Measurements from ENCODE around the gene REL.
"Not testable (repeated sequence)": the region's sequence is repeated elsewhere in the genome, so short reads cannot be mapped to it uniquely, and the experiment has no call there.

REL gene

DNA sequence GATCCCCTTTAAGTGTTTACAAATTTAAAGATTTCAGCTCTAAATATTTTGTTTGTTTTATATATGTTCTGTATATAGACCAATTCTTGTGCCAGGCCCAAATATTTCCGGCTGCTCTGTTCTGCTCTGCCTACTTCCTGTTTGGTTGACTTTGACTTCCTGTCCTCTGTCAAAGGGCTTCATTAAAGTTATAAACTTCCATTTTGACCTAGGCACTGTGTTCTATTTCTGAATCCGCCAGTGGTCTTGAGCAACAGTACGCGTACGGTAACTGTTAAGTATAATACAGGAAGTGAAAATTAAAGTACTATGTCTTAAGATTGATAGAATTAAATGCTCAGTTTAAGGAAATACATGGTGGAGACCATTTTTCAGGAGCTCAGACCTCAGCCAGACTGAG is 13.5 kb upstream of the REL start:
- FAIRE-seq (no peak), DNase-seq (ENCODE audit: low spot score) (no peak)

DNA sequence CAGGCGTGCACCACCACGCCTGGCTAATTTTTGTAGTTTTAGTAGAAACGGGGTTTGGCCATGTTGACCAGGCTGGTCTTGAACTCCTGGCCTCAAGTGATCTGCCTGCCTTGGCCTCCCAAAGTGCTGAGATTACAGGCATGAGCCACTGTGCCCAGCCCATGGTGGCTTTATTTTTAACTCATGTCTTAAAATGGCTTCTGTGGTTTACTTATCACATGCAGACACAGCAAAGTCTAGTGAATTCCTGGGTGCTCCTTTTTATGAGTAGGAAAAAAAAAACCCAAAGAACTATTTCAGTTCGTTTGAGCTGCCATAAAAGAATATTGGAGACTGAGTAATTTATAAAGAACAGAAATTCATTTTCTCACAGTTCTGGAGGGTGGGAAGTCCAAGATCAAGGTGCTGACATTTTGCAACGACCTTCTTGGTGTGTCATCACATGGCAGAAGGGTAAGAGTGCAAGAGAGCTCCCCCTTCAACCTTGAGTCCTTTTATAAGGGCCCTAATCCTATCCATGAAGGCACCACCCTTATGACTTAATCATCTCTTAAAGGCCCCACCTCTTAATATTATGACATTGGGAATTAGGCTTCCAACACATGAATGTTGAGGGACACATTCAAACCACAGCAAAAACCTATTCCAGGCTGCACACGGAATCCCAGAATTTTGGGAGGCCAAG is 12.6 kb upstream of the REL start:
- FAIRE-seq (no peak), DNase-seq (ENCODE audit: low spot score) (no peak)

DNA sequence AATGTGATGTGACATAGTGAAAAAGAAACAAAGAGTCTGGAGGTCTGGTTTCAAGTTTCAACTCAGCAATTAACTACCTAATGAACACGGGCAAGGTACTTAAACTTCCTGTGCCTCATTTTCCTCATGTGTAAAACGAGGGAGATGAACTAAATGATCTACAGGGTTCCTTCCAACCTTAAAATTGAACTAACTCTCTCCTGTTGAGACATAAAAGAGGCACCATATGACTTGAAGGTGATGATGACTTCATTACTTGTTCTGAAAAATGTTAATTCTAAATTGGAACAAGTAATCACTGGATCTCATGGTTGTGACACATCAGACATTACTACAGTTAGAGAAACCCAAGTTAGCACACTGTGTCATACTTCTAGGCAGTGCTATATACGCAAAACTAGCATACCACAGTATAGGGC is 8.9 kb upstream of the REL start:
- DNase-seq (ENCODE audit: low spot score): no peak
- no peak for FAIRE-seq

DNA sequence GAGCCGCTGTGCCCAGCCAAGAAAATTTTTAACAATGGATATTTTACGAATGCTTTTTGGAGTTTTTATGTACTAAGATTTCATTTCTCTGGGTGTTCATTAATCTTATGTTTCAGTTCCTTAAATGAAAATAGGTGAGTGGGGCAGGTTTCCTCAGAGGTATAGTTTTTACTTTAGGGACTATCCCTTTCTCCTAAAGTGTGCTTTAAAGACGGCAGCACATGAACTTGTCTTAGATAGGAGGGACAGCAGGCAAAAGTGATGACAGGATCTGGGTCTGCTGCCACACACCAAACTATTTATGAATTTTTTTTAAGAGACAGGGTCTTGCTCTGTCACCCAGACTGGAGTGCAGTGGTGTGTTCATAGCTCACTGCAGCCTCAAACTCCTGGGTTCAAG is 8.0 kb upstream of the REL start:
- no peak for FAIRE-seq
- no peak for DNase-seq (ENCODE audit: low spot score)

DNA sequence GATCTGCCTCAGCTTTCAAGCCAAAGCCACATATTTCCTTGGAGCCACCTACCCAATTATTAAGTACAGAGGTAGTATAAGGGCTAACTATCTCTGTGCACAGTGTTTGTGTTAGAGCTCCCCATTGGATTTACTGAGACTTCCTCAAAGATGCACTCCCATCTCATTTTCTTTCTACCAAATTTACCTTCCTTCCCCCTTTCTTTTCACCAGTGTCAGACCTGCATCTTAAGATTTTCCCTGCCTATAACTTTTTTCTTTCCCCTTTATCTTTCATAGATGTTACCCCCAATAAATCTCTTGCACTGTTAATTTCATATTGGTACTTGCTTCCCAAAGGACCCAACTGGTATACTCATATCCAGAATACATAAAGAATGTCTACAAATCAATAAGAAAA is 5.9 kb upstream of the REL start:
- FAIRE-seq (no peak), DNase-seq (ENCODE audit: low spot score) (no peak)

DNA sequence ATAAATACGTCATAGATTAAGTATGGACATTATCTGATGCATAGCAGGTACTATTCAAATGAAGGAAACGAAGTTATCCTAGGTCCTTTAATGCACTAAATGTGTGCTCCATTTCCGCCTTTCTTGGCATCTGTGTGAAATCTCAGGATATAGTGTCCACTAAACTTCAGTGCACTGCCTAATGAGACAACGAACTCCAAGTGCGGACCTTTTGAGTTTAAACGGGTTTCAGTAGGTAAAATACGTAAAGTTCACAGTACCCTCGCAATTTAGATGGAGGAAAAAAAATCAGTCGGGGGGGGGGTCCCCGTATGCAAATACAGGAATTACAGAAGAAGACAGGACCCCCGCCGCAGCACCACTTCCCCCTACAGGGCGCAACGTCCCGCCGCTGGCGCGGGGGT is 729 bp upstream of the REL start:
- no peak for FAIRE-seq
- peak; percentile 29 for DNase-seq (ENCODE audit: low spot score)

DNA sequence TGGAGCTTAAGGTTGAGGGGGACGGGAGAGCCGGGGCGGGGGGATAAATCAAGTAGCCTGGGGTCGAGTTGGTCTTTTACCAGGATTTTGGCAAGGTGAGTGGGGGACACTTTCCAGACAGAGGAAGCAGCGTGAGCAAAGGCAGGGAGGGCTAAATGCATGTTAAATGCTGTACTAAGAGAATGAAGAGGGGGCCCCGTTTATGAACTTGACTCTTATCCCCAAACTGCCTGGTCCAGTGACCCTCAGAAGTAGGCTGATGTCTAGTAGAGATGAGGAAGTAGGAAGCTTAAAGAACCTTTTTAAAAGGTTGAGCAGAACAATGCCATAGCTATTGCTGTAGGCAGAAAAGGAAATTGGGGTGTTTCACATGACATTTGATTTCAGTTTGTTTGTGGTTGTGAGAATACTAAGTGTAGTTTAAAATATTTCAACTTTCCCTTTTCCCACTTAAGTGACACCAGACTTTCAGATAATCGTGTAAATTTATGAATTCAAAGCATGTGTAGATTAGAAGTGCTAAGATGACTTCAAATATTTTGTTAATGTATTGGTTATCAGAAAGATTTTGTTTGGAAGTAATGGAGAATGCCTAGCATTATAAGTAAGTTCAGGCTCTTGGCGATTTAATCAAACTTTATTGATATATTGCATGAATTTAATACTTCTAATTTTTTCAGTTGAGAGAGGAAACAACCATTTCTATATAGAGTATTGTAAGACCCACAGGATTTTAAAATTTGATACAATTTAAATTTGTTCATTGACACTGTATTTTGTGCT is 1.8 kb downstream of the REL start:
- FAIRE-seq (no peak), DNase-seq (ENCODE audit: low spot score) (no peak)

DNA sequence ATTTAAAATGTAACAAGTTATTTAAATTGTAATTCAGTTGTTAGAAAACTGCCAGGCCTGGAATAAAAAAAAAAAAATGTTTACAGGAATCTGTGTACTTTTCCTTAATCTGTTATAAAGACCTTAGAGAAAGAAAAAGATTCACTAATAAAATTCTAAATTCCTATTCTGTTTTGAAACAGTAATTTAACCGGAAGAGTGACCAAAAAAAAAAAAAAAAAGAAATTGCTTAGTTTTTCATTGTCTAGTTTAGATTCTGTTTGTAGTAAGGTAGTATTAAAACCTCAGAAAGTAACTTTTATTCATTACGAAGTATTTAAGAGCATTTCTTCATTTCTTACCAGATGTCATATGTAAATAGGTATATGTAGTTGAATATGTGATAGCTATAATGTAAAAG is 2.5 kb downstream of the REL start:
- DNase-seq (ENCODE audit: low spot score) (no peak), FAIRE-seq (no peak)

DNA sequence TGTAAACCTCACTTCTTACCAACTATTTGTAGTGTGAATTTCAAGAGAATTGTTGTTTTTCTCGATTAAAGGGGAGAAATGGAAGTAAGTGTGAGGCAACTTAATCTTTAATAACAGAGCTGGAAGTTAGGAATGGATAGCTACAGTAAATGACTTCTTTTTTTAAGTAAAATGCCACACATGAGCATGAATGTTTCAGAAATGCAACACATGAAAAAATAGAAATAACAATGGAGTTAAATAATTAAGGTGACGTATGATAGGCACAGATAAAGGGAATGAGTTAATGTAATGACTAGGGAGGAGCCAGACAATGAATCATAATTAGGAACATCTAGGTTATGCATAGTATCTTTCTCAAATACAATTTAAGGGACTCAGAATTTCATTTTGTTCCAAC is 3.4 kb downstream of the REL start:
- no peak for DNase-seq (ENCODE audit: low spot score)
- no peak for FAIRE-seq

DNA sequence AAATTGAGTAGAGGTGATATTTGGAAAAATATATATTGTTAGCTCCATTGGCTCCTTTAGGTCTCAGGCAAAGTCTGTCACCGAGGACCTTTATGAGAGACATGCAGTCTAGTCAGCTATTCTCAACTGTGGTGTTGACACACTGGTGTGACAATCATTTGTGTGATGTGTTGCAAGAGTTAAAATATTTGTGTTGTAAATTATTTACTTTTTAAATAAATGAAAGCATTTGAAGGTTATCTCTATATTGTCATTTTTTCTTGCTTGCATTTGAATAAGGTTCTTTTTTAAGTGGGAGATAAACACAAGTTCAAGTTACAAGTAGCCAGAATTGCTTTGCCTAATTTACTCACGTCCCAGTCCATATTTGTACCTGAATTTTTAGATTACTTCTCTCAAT is 4.3 kb downstream of the REL start:
- FAIRE-seq: no peak
- no peak for DNase-seq (ENCODE audit: low spot score)

DNA sequence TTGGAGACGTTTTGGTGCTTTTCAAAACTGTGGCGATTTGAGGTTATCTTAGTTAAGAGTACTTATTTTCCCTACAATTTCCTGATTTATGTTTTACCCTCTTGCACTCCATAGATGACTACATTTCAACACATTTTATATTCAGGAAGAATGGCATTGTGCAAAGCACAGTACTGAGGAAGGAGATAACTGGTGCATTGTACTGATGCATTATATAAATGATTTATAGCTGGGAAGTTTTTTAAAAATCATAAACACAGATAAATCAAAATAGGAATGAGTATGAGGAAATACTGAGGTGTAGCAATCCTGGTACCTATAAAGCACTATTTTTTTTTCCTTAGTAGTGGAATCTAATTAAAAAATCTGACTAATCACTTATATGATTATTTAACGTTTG is 5.6 kb downstream of the REL start:
- DNase-seq (ENCODE audit: low spot score): no peak
- FAIRE-seq: no peak

DNA sequence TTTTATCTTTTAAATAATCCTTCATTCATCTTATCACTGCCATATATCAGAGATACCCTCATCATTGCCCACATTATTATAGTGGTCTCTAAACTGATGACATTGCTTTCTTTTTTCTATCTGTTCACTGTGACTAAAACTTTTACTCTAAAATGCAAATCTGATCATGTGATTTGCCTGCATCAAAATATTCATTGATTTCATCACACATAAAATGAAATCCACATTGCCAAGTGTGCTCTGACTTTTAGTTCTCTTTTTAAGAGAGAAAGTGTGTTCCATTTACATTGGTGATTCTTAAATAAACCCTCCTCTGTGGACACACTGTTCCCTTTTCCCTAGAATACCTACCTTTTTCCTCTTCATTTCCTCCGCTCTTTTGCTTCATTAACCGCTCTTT is 7.5 kb downstream of the REL start:
- DNase-seq (ENCODE audit: low spot score) (no peak), FAIRE-seq (no peak)

DNA sequence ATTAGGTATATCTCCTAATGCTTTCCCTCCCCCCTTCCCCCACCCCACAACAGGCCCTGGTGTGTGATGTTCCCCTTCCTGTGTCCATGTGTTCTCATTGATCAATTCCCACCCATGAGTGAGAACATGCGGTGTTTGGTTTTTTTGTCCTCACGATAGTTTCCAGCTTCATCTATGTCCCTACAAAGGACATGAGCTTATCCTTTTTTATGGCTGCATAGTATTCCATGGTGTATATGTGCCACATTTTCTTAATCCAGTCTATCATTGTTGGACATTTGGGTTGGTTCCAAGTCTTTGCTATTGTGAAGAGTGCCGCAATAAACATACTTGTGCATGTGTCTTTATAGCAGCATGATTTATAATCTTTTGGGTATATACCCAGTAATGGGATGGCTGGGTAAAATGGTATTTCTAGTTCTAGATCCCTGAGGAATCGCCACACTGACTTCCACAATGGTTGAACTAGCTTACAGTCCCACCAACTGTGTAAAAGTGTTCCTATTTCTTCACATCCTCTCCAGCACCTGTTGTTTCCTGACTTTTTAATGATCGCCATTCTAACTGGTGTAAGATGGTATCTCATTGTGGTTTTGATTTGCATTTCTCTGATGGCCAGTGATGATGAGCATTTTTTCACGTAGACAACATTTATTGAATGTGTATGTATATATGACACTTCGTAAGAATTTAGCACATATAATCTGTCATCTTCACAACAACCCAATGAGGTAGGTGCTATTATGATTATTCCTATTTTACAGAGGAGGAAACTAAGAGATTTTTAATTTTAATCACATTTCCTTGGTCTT is 8.4 kb downstream of the REL start:
- not testable (repeated sequence) for FAIRE-seq; DNase-seq (ENCODE audit: low spot score)

DNA sequence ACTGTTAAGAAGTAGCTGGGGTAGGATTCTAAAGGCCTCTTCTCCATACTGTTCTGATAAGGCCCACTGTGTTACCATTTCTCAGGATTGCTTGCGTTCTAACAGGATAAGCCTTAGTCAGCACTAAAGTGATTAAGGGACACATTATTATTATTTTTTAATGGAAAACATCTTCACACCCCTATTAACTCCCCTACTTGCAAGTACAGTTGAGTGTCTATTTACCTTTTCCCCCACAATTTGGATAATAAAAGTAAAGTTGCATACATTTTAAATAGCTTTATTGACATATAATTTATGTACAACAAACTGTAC is 9.0 kb downstream of the REL start:
- FAIRE-seq: no peak
- DNase-seq (ENCODE audit: low spot score): no peak

DNA sequence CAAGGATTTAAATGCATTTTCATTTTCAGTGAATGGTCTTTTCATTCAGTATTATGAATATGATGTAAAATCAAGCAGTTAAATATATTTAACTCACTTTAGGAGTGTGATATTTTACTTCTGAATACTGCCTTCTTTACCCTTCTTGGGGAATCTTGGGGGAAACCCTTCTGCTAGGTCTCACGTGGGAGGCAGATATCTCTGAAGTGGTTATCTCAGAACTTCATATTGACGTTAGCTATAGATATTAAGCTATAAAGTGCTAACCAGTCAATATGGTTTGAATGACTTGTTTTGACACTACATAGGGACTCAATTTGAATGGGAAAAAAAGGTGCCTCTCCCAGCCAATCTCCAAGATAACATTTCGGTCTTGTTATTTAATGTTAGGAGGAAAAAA is 9.8 kb downstream of the REL start:
- no peak for DNase-seq (ENCODE audit: low spot score)
- FAIRE-seq: no peak

DNA sequence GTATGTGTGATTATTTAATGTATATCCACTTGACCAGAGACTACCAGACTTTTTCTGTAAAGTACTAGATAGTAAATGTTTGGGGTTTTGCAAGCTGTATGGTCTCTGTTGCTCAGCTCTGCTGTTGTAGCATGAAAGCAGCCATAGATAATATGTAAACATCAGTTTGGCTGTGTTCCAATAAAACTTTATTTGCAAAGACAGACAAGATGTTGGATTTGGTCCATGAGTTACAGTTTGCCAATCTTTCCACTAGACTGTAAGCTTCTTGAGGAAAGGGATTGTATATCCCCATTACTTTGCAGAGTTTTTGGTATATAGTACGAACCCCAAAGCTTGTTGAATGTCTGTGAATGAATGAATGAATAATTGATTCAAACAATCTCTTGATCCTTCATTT is 17.2 kb downstream of the REL start:
- FAIRE-seq: no peak
- DNase-seq (ENCODE audit: low spot score): no peak

DNA sequence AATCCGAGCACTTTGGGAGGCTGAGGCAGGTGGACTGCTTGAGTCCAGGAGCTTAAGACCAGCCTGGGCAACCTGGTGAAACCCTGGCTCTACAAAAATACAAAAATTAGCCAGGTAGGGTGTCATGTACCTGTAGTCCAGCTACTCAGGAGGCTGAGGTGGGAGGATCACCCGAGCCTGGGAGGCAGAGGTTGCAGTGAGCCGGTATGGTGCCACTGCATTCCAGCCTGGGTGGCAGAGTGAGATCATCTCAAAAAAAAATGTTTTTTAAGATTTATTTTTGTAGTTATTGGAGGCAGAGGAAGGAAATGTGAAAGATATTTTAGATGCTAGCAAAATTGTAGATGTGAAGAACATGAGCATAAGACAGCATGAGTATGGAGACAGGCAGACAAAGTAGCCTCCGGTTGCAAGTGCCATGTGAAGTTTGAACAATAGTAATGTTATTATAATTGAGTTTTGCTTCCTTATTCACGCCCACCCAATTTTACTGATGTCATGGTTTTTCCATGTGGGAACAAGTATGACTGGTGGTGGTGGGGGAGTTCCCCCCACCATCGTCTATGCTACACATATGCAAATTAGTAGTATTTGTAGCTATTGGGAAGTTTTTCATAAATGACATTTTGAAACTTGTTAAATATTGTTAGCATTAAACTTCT is 18.0 kb downstream of the REL start:
- DNase-seq (ENCODE audit: low spot score): no peak
- FAIRE-seq: no peak

DNA sequence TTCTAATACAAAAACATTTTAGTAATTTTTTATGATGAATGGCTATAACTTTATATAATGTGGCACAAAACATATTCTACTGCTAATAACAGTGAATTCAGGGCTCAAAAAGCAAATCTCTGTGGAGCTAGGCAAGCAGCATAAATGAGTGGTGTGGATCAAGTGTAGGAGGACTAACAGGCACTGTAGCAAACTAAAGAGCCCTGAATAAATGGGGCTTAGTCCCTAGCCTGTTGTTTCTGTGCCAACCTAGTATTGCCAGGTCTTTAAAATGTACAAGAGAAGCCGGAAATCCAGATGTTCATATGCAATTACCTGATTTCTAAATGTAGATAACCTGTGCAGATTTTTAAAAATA is 18.5 kb downstream of the REL start:
- no peak for DNase-seq (ENCODE audit: low spot score)
- no peak for FAIRE-seq

DNA sequence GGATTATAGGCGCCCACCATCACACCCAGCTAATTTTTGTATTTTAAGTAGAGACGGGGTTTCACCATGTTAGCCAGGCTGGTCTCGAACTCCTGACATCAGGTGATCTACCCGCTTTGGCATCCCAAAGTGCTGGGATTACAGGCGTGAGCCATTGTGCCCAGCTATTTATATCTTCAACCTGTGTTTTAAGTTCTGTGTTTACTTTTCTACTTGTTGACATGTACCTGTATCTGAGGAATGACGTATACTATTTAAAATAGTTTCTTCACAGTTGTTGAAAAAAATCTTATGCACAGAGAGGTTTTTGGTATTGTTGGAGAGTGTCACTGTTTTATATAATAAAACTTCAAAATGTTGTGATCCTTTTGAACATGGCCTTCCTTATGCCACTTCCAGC is 19.9 kb downstream of the REL start:
- not testable (repeated sequence) for DNase-seq (ENCODE audit: low spot score); FAIRE-seq

DNA sequence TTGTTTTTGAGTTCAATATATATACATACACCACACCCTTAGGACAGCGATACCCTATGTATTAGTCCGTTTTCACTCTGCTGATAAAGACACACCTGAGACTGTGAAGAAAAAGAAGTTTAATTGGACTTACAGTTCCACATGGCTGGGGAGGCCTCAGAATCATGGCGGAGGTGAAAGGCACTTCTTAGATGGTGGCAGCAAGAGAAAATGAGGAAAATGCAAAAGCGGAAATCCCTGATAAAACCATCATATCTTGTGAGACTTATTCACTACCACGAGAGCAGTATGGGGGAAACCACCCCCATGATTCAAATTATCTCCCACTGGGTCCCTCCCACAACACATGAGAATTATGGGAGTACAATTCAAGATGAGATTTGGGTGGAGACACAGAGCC is 24.5 kb downstream of the REL start:
- DNase-seq (ENCODE audit: low spot score); FAIRE-seq: not testable (repeated sequence)

DNA sequence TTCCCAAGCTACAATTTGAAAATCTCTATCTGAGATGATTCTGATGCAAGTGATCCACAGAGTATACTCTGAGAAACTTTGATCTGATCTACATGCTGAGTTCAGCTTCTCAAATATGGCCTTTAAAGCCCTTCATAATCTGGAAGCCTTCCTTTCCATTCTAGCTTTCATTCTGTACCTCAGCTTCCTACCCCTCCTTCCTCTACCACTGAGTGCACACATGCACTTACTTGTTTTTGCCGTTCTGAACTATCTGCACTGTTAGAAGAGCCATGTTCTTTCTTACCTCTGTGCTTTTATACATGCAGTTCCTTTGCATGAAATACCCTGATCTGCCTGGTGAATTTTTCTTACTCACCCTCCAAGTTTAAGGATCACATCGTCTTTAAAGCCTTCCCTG is 25.0 kb downstream of the REL start:
- DNase-seq (ENCODE audit: low spot score) (no peak), FAIRE-seq (no peak)

DNA sequence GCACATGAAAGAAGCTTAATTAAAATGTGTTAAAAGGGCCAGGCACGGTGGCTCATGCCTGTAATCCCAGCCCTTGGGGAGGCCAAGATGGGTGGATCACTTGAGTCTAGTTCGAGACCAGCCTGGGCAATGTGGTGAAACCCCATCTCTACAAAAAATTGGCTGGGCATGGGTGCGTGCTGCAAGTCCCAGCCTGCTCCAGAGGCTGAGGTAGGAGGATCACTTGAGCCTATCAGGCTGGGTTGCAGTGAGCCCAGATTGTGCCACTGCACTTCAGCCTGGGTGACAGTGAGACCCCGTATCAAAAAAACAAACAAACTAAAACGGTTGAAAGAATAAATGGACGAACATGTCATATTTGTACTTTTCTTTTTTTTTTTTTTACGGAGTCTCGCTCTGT is 26.0 kb downstream of the REL start:
- no peak for DNase-seq (ENCODE audit: low spot score)
- FAIRE-seq: peak; percentile 46

Measured in urothelium cell line (cell line).